ENCODE results near the gene LHFPL2. TPM values are rescaled to one million over a fixed set of nuclear protein-coding genes. Genes with fewer than 3 reads are reported as not detected.

Gene LHFPL2
- total RNA-seq, 1 experiment from 2014 or later: 48.8 TPM

- DNase-seq (ENCODE audit: low spot score): no peak
These were observed 102.1 kb downstream of the LHFPL2 start for GRCh38 chr5:78546276-78546996.

- no peak for DNase-seq (ENCODE audit: low spot score)
These were observed 103.2 kb downstream of the LHFPL2 start for GRCh38 chr5:78545406-78545805.

- peak; percentile 75 for DNase-seq (ENCODE audit: low spot score)
These were observed 103.9 kb downstream of the LHFPL2 start for GRCh38 chr5:78544561-78545201.

GRCh38 chr5:78543916-78544315 is 104.7 kb downstream of the LHFPL2 start:
- DNase-seq (ENCODE audit: low spot score): no peak

DNA sequence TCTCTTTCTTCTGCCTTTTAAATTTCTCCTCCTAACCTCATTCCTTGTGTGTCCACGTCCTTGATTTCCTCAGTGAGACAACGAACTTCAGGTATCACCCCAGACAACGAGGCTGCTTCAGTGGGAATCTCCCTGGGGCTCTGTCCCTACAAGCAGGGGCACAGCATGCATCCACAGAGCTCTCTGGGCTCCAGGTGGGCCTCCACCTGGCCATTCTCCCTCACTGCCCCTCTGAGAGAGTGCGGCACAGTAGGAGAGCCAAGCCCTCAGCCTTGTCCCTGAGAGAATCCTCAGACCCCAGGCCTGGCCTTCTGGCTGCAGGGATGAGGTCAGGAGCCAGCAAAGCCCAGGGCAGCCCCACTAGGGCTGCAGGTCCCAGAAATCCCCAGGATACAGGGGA is 105.3 kb downstream of the LHFPL2 start:
- no peak for DNase-seq (ENCODE audit: low spot score)

GRCh38 chr5:78542321-78542840 is 106.2 kb downstream of the LHFPL2 start:
- no peak for DNase-seq (ENCODE audit: low spot score)

GRCh38 chr5:78541086-78541654 is 107.4 kb downstream of the LHFPL2 start:
- no peak for DNase-seq (ENCODE audit: low spot score)

DNA sequence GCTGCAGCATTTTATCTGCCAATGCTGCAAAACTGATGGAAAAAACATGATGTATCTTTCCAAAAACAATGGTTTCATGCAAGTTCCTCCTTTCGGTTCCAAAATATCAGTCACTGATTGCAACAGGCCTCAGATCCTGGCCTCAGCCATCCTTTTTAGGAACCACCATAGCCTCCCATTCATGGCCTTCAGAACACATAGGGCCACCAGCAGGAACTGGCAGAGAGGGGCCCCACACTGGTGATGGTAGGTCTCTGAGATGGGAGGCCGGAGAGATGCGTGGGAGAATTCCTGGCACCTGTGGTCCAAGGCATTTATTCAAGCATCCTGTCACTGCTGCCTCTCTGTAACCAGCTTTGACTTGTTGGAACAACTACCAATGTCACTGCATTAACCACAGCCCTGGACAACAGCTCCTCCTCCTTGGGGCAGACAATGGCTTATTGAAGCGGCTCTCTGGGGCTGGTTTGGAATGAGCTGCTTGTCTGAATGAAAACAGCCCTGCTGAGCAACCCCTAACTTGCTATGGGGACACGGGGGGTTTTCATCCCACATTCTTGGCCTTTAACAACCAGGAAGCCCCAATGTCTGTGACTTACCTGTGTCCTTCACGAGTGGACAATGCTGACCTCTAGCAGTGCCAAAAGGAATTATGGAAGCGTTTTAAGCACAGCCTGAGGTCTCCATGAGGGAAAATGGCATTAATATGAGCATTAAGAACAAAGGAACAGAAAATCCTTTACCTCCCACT is 108.1 kb downstream of the LHFPL2 start:
- DNase-seq (ENCODE audit: low spot score): peak; percentile 65

GRCh38 chr5:78538240-78538850 is 110.2 kb downstream of the LHFPL2 start:
- DNase-seq (ENCODE audit: low spot score): no peak

GRCh38 chr5:78537821-78538220 is 110.8 kb downstream of the LHFPL2 start:
- peak; percentile 48 for DNase-seq (ENCODE audit: low spot score)

DNA sequence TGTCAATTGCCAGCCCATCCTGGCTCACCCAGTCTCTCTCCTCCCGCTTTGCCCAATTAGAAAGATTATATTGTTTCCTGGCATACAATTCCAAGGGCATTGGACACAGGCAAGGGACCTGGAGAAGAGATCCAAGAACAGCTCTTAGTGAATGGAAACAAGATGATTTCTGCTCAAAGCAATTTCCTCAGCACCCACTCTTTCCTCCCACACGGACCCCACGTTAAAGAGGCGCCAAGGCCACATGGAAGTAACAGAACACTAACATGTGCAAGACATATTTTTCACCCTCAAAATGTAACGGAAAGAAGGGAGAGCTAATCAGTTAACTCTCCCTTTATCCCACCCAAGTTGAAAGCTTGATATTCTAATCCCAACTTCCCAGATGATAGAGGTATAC is 111.2 kb downstream of the LHFPL2 start:
- no peak for DNase-seq (ENCODE audit: low spot score)

DNA sequence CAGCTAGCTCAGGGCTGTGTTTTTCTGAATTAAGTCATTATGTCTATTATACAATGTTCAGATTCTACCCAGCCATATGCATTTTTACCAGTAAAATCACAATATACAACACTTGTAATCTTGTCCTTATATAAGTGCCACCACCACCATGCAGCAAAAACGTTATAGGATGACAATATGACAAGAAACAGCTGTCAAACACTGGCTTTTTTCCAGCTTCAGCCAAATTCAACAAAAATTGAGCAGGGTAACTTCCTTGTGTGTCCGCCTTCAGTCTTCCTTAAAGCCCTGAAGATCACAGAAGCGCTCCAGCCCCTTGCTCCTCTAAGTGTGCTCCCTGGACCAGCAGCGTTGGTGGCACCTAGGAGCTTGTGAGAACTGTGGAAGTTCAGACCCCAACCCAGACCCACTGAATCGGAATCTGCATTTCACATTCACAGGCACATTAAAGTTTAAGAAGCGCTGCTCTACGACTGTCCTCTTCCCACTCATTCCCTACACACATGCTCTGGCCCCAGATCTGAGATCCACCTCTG is 111.8 kb downstream of the LHFPL2 start:
- no peak for DNase-seq (ENCODE audit: low spot score)

DNA sequence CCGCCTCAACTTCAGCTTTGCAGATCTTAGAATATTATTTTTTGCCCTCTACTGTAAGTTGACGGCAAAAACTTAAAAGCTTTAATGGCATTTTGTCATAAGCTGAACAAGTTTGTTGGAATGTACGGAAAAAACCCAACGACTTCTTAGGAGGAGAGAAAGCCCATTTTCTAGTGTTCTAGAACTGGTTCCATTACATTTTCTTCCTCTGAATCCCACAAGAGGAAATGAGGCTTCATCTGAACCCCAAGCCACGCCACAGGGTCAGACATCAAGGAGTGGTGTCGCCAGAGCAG is 113.7 kb downstream of the LHFPL2 start:
- DNase-seq (ENCODE audit: low spot score): no peak

GRCh38 chr5:78534148-78534904 is 114.2 kb downstream of the LHFPL2 start:
- DNase-seq (ENCODE audit: low spot score): peak; percentile 81

- DNase-seq (ENCODE audit: low spot score): peak; percentile 65
These were observed 115.2 kb downstream of the LHFPL2 start for GRCh38 chr5:78533356-78533755.

GRCh38 chr5:78530342-78531096 is 118.1 kb downstream of the LHFPL2 start:
- peak; percentile 95 for DNase-seq (ENCODE audit: low spot score)

GRCh38 chr5:78527925-78528324 is 120.6 kb downstream of the LHFPL2 start:
- DNase-seq (ENCODE audit: low spot score): peak; percentile 31

DNA sequence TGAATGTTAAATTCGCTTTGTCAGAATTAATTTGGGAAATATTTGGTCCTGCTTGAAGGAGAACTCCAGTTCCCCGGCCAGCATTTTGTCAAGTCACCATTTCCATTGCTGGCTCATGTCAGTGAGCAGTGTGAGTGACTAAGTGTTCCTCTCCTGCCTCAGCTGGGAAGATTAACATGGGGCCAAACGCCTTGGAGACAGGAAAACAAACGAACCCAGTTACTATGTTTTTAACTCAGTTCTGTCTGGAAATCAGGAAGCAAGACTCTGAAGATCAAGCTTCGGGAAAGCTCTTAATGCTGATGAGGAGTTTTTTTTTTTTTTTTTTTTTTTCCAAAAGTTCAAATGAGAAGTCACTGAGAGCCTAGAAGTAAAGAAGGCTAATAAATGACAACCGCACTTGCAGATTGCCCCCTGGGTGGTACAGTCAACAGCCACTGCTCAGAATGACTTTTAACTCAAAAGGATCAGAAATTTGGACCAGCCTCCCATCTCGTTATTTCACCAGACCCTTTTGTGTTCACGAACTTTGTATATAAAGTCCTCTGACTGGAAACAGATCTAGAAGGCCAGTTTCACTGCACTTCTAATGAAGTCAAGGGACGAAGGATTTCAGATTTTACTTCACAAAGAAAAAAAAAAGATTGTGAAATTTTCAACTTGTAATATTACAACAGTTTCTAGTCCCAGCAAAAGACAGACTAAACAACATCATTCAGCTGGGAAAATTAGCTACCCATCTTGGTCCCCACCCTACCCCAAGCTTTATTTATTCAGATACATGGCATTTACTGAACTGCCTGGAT is 121.3 kb downstream of the LHFPL2 start:
- DNase-seq (ENCODE audit: low spot score): peak; percentile 86

- DNase-seq (ENCODE audit: low spot score): peak; percentile 90
These were observed 122.5 kb downstream of the LHFPL2 start for GRCh38 chr5:78526049-78526525.
